Heart right ventricle (tissue), 16 donors: ENCODE measurements around the gene UBP1. TPM values are rescaled to one million over a fixed set of nuclear protein-coding genes. Genes with fewer than 3 reads are reported as not detected.
"Not testable (repeated sequence)": the region's sequence is repeated elsewhere in the genome, so short reads cannot be mapped to it uniquely, and the experiment has no call there.

Experiments
- ATAC-seq, 8 donors: fragments of 200-7000 bp; cut with Tn5 transposase; one replicate each; pipeline ENCODE4 v1.9.1; 2020; ENCODE audit warnings: mild to moderate bottlenecking in 8 of 8, moderate library complexity in 8 of 8, moderate number of reproducible peaks in 1 of 8
- DNase-seq, 2 donors: peaks; one replicate each; pipeline ENCODE4 v3.0.0-alpha.2; 2020
- H3K27ac ChIP-seq, 10 donors: fragments of 200-600 bp; sonication (generic) in 2 of 10; one replicate each; pipeline versions ENCODE4 v1.5.0 to v1.8.0; 2020 to 2022; ENCODE audit warnings: mild to moderate bottlenecking in 3 of 10
- H3K27me3 ChIP-seq, 7 donors: fragments of 200-600 bp; one replicate each; pipeline ENCODE4 v1.8.0; 2021 to 2022; ENCODE audit warnings: mild to moderate bottlenecking in 2 of 7
- H3K36me3 ChIP-seq, 9 donors: fragments of 200-600 bp; sonication (generic) in 1 of 9; one replicate each; pipeline versions ENCODE4 v1.5.0 to v1.8.0; 2020 to 2022; ENCODE audit warnings: mild to moderate bottlenecking in 2 of 9
- H3K4me1 ChIP-seq, 9 donors: fragments of 200-600 bp; sonication (generic) in 1 of 9; one replicate each; pipeline versions ENCODE4 v1.5.0 to v1.8.0; 2020 to 2022; ENCODE audit warnings: mild to moderate bottlenecking in 4 of 9
- H3K4me3 ChIP-seq, 10 donors: fragments of 200-600 bp; sonication (generic) in 2 of 10; one replicate each; pipeline versions ENCODE4 v1.5.0 to v1.8.0; 2020 to 2022; ENCODE audit warnings: mild to moderate bottlenecking in 7 of 10, moderate library complexity in 2 of 10
- H3K9me3 ChIP-seq, 11 donors: fragments of 200-600 bp in 10 of 11; sonication (generic) in 2 of 11; one replicate each; pipeline versions ENCODE4 v1.5.0 to v1.8.0; 2013 to 2022; ENCODE audit warnings: mild to moderate bottlenecking in 2 of 11, control low read depth in 1 of 11, moderate library complexity in 1 of 11
- WGBS, 2 donors: extraction: QIAGEN DNeasy Blood & Tissue Kit; methylation state at CpG; one replicate each; pipeline ENCODE4 v1.1.7; 2013; ENCODE audit warnings: inconsistent platforms in 1 of 2; 5-methylcytosine and 5-hydroxymethylcytosine counted together
- intact Hi-C, 10 donors: fragments of 100-400 bp; cut with DNase I; formaldehyde crosslinking; loops; one replicate each; pipeline versions ENCODE4 v1.11.1 to v1.14.2; 2022
- polyA plus RNA-seq, 2 donors: library from polyadenylated mRNA; stranded (reverse); fragments of 200-250 nt; gene quantifications; one replicate each; pipeline ENCODE4 v1.2.3, GENCODE V29; 2013
- total RNA-seq, 10 donors: library from RNA; stranded (reverse); fragmentation: NEBNext Ultra II Directional in 3 of 10; extraction: Animal tissue kit (Norgen Biotek cat#: 25700) in 3 of 10; gene quantifications; one replicate each; pipeline versions ENCODE4 v1.2.1 to v1.2.4, GENCODE V29; 2021 to 2023
- TF ChIP-seq, protein P1 (sequence below), 9 donors: fragments of 200-600 bp; sonication (generic) in 2 of 9; IDR thresholded peaks; one replicate each; pipeline versions ENCODE4 v1.5.0 to v1.8.0; 2021 to 2022; ENCODE audit warnings: antibody characterized with exemption in 9 of 9, mild to moderate bottlenecking in 5 of 9, moderate library complexity in 1 of 9
- donor health status: Arrhythmogenic right ventricular cardiomyopathy.
- donor health status: ischemic (EF 13 %, LVEDD 7.1; RV severe dilation, severe dysfunction).
- donor health status: healthy with polysubstance abuse.
- donor health status: DM: no; HTN: yes; CAD: no.
- donor health status: DM: no; HTN: no; CAD: no.
- donor health status: ischemic (EF 25% LVEDD 6.9; RV normal size, moderate dysfunction).
- donor health status: ischemic (EF 25% LVEDD 5.7; RV mildly dilated, moderate dysfunction).
- donor health status: healthy.
- donor health status: DM: yes; HTN: yes; CAD: no.
- donor health status: Ischemic cardiomyopathy.
- donor health status: ischemic (EF 35%, LVEDD 5.7; RV mildly dilated, moderate dysfunction).
- donor health status: nonischemic (EF 11% LVEDD 7.7; RV severe dilation, severe dysfunction).
- donor health status: DM: yes; HTN: yes; CAD: no.
- donor health status: PGD.
- donor health status: ischemic (EF 29% LVEDD 5.4; RV normal size, mild dysfunction).
- donor health status: nonischemic (EF 23%, LVEDD 6.1; RV moderate dilation, normal function).

The UBP1 gene
- total and polyA plus RNA-seq, 12 donors = 18.0 to 51.7 (median 40.0) TPM

DNA sequence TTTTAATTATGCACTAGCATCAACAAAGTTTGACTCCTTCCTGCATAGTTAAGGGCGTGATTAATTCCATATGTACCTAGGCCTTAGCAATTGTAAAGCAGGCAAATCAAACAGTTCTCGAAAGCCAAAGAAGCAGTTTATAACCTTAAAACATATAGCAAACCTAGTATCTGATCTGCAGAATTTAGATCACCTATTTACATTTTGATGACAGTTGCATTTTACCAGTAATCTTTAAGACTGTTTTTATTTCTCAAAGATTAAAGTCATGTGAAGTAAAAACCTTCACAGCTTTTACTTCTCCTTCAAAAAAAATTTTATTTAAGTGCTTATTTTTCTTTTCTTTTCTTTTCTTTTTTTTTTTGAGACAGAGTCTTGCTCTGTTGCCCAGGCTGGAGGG, 20.9 kb upstream of the UBP1 start:
- intact Hi-C loops = no loop called here
- no peaks in the 10 kb centered on the region for H3K4me1 ChIP-seq
- no peaks in the 10 kb centered on the region for H3K27me3 ChIP-seq
- DNase-seq (no peak), ATAC-seq (no peak)
- H3K27ac ChIP-seq = no peak overlapping the region
- TF ChIP-seq, protein P1, sequence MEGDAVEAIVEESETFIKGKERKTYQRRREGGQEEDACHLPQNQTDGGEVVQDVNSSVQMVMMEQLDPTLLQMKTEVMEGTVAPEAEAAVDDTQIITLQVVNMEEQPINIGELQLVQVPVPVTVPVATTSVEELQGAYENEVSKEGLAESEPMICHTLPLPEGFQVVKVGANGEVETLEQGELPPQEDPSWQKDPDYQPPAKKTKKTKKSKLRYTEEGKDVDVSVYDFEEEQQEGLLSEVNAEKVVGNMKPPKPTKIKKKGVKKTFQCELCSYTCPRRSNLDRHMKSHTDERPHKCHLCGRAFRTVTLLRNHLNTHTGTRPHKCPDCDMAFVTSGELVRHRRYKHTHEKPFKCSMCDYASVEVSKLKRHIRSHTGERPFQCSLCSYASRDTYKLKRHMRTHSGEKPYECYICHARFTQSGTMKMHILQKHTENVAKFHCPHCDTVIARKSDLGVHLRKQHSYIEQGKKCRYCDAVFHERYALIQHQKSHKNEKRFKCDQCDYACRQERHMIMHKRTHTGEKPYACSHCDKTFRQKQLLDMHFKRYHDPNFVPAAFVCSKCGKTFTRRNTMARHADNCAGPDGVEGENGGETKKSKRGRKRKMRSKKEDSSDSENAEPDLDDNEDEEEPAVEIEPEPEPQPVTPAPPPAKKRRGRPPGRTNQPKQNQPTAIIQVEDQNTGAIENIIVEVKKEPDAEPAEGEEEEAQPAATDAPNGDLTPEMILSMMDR (IDR thresholded peaks at IDR 0.05) = no peak
- peaks cover 0 to 4% (median 0%) of the 10 kb centered on the region in 9 donors for H3K36me3 ChIP-seq
- 96 to 97% methylated on average over 2 of the region's 2 CpGs for WGBS, 2 donors
- H3K9me3 ChIP-seq = peaks cover 0 to 39% (median 14%) of the 10 kb centered on the region in 11 donors
- H3K4me3 ChIP-seq = no peak overlapping the region

DNA sequence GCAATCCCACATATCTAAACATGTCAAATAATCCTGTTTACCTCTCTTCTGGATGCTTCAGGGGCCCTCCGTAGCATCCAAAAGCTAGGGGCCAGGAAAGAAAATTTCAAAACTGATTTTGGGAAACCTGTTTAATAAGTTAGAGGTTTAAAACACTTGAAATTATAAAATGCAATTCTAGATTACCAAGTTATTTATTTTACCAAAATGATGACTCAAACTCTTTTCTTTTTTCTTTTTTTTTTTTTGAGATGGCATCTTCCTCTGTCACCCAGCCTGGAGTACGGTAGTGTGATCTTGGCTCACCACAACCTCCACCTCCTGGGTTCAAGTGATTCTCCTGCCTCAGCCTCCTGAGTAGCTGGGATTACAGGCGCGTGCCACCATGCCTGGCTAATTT, 19.4 kb upstream of the UBP1 start:
- DNase-seq, H3K36me3 ChIP-seq, H3K4me3 ChIP-seq, ATAC-seq, H3K27ac ChIP-seq, H3K4me1 ChIP-seq, intact Hi-C loops, H3K27me3 ChIP-seq: not testable (repeated sequence)
- H3K9me3 ChIP-seq = peaks cover 0 to 39% (median 14%) of the 10 kb centered on the region in 11 donors
- 95 to 99% methylated on average over 4 of the region's 4 CpGs for WGBS, 2 donors

DNA sequence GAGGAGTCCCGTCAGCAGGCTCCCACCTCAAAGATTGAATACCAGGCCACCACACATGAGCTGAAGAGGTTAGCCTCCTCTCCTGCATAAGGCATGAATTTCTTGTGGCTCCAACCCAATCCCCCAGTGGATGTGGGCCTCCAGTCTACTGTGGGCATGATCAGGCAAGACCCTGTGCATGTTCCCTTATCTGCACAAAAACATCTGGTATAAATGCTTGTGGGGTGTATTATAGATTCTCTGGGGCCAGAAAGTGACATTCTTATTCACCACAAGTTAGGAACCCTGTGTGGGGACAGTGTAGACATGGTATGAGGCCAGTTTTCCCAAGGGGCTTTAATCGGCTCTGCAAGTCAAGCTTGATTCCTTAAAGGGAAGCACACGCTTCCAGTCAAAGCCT, 18.2 kb upstream of the UBP1 start:
- Histone ChIP-seq H3K9me3 (peaks cover 0 to 39% (median 14%) of the 10 kb centered on the region in 11 donors), H3K27ac (no peak overlapping the region), H3K4me3 (no peak overlapping the region), H3K27me3 (no peaks in the 10 kb centered on the region), H3K36me3 (peaks cover 0 to 4% (median 0%) of the 10 kb centered on the region in 9 donors), H3K4me1 (no peaks in the 10 kb centered on the region)
- 79 to 95% methylated on average over 3 of the region's 3 CpGs for WGBS, 2 donors
- DNase-seq (no peak), ATAC-seq (no peak)
- intact Hi-C loops = no loop called here
- TF ChIP-seq, protein P1 (IDR thresholded peaks at IDR 0.05) = no peak

DNA sequence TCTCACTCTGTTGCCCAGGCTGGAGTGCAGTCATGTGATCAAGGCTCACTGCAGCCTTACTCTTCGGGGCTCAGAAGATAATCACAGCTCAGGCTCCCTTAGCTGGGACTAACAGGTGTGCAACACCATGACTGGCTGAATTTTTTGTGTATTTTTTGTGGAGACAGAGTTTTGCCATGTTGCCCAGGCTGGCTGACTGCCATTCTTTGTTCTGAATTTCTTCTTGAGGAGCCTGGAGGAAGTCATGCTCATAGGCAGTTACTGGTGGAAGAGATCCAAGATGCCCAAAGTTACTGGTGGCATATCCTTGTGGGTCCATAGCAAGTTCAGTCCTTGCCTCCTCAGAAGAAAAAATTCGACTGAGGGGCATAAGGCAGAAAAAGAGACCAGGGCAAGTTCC, 16.6 kb upstream of the UBP1 start:
- 71 to 73% methylated on average over 2 of the region's 2 CpGs for WGBS, 2 donors
- H3K9me3 ChIP-seq = peaks cover 0 to 39% (median 14%) of the 10 kb centered on the region in 11 donors
- TF ChIP-seq, protein P1 (IDR thresholded peaks at IDR 0.05) = no peak
- H3K4me1 ChIP-seq = no peaks in the 10 kb centered on the region
- no peak for ATAC-seq
- no peaks in the 10 kb centered on the region for H3K27me3 ChIP-seq
- H3K36me3 ChIP-seq = peaks cover 0 to 4% (median 0%) of the 10 kb centered on the region in 9 donors
- H3K4me3 ChIP-seq = no peak overlapping the region
- intact Hi-C loops = no loop called here
- DNase-seq = no peak
- H3K27ac ChIP-seq = no peak overlapping the region

DNA sequence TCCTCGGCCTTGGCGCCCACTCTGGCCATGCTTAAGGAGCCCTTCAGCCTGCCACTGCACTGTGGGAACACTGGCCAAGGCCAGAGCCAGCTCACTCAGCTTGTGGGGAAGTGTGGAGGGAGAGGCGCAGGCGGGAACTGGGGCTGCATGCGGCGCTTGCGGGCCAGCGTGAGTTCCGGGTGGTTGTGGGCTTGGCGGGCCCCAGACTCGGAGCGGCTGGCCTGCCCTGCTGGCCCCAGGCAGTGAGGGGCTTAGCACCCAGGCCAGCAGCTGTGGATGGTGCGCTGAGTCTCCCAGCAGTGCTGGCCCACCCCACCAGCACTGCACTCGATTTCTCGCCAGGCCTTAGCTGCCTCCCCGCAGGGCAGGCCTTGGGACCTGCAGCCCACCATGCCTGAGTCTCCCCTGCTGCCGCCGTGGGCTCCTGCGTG, 13.1 kb upstream of the UBP1 start:
- peaks cover 0 to 8% (median 0%) of the 10 kb centered on the region in 11 donors for H3K9me3 ChIP-seq
- intact Hi-C loops = no loop called here
- no peaks in the 10 kb centered on the region for H3K4me1 ChIP-seq
- no peak overlapping the region for H3K4me3 ChIP-seq
- 92 to 97% methylated on average over 19 of the region's 19 CpGs for WGBS, 2 donors
- ATAC-seq = no peak
- DNase-seq = no peak
- no peak overlapping the region for H3K27ac ChIP-seq
- no peaks in the 10 kb centered on the region for H3K27me3 ChIP-seq
- TF ChIP-seq, protein P1 (IDR thresholded peaks at IDR 0.05) = no peak
- no peaks in the 10 kb centered on the region for H3K36me3 ChIP-seq

DNA sequence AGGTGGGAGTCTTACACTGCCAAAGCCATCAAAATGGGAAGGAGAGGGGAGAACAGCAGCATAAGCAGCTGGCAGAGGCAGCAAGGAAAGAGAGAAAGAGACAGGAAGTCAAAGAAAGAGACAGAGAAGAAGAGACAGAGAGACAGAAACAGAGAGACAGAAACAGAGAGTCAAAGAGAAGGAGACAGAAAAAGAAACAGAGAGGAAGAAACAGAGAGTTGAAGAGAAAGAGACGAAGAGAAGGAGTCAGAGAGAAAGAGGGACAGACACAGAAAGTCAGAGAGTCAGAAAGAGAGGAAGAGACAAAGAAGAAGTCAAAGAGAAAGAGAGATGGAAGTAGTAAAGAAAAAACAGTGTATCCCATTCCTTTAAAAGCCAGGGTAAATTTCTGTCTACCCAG, 11.8 kb upstream of the UBP1 start:
- H3K9me3 ChIP-seq, H3K4me3 ChIP-seq, intact Hi-C loops, H3K27ac ChIP-seq, DNase-seq, H3K36me3 ChIP-seq, H3K4me1 ChIP-seq, H3K27me3 ChIP-seq, ATAC-seq: not testable (repeated sequence)
- 81 to 85% methylated on average over 1 of the region's 1 CpG for WGBS, 2 donors
